OCI-LY1 (cell line): Measurements from ENCODE around the gene PRUNE2.

Experiments used
- H2AFZ ChIP-seq: fragments of 200-600 bp; sonication (generic), shearing (Covaris generic); 2 replicates; pipeline ENCODE4 v1.6.0; 2014; ENCODE audit warnings: antibody characterized with exemption, mild to moderate bottlenecking, low read length
- H3F3A ChIP-seq: fragments of 200-600 bp; sonication (generic), shearing (Covaris generic); 2 replicates; pipeline ENCODE4 v1.6.0; 2014; ENCODE audit warnings: mild to moderate bottlenecking, antibody characterized with exemption, low read length, moderate library complexity; ENCODE audit not compliant: insufficient read depth
- H3K27ac ChIP-seq: fragments of 200-600 bp; sonication (generic); 2 replicates; pipeline ENCODE4 v1.5.1; 2014; ENCODE audit warnings: low read length, mixed run types, mild to moderate bottlenecking, low read depth; ENCODE audit not compliant: poor library complexity, severe bottlenecking
- H3K27me3 ChIP-seq: fragments of 200-600 bp; sonication (generic); 2 replicates; pipeline ENCODE4 v1.6.0; 2014; ENCODE audit warnings: antibody characterized with exemption, mild to moderate bottlenecking, low read length, moderate library complexity; ENCODE audit not compliant: insufficient read depth
- H3K36me3 ChIP-seq: fragments of 200-600 bp; sonication (generic); 2 replicates; pipeline ENCODE4 v1.6.1; 2014; ENCODE audit warnings: mild to moderate bottlenecking, antibody characterized with exemption, low read length, moderate library complexity, mixed read lengths; ENCODE audit not compliant: insufficient read depth
- H3K4me1 ChIP-seq: fragments of 200-600 bp; sonication (generic); 2 replicates; pipeline ENCODE4 v1.5.1; 2014; ENCODE audit warnings: mild to moderate bottlenecking, low read length, moderate library complexity; ENCODE audit not compliant: insufficient read depth, severe bottlenecking
- H3K4me2 ChIP-seq: fragments of 200-600 bp; sonication (generic), shearing (Covaris generic); 2 replicates; pipeline ENCODE4 v1.6.1; 2014; ENCODE audit warnings: low read length
- H3K4me3 ChIP-seq: fragments of 200-600 bp; sonication (generic); 2 replicates; pipeline ENCODE4 v1.5.1; 2014; ENCODE audit warnings: low read length, low read depth, mild to moderate bottlenecking, mixed read lengths; ENCODE audit not compliant: poor library complexity, severe bottlenecking
- H3K79me2 ChIP-seq: fragments of 200-600 bp; shearing (Covaris generic); 2 replicates; pipeline ENCODE4 v1.6.1; 2016; ENCODE audit warnings: mixed run types, low read length, mixed read lengths; ENCODE audit not compliant: insufficient read depth
- H3K9ac ChIP-seq: fragments of 200-600 bp; sonication (generic), shearing (Covaris generic); 2 replicates; pipeline ENCODE4 v1.6.1; 2014; ENCODE audit warnings: mild to moderate bottlenecking, low read length, mixed read lengths
- H3K9me2 ChIP-seq: fragments of 200-600 bp; sonication (generic), shearing (Covaris generic); 2 replicates; pipeline ENCODE4 v1.6.1; 2014; ENCODE audit warnings: low read depth, mild to moderate bottlenecking, low read length, mixed read lengths
- H3K9me3 ChIP-seq: fragments of 200-600 bp; shearing (Covaris generic); 2 replicates; pipeline ENCODE4 v1.6.1; 2014; ENCODE audit warnings: low read length, mixed read lengths
- H4K20me1 ChIP-seq: fragments of 200-600 bp; sonication (generic), shearing (Covaris generic); 2 replicates; pipeline ENCODE4 v1.6.0; 2016; ENCODE audit warnings: mild to moderate bottlenecking, low read length; ENCODE audit not compliant: insufficient read depth
- CTCF ChIP-seq: fragments of 200-600 bp; sonication (generic), shearing (Covaris generic); IDR thresholded peaks from 2 replicates; pipeline ENCODE4 v1.5.1; 2017; ENCODE audit warnings: mild to moderate bottlenecking, antibody characterized with exemption, low read length, moderate library complexity, mixed read lengths
- EZH2 ChIP-seq: fragments of 200-600 bp; sonication (generic), shearing (Covaris generic); IDR thresholded peaks from 2 replicates; pipeline ENCODE4 v1.8.0; 2017; ENCODE audit warnings: borderline replicate concordance, mixed run types, mild to moderate bottlenecking, antibody characterized with exemption, low read length, moderate library complexity, mixed read lengths

PRUNE2 gene

GRCh38 chr9:76603931-76604570, 301.9 kb downstream of the PRUNE2 start:
- H3K27me3 ChIP-seq: no peaks in the 10 kb centered on the region
- H3K4me1 ChIP-seq: peaks cover 30% of the 10 kb centered on the region
- H3K79me2 ChIP-seq: no peaks in the 10 kb centered on the region
- no peaks in the 10 kb centered on the region for H3K9me2 ChIP-seq
- TF ChIP-seq EZH2 (no peak), CTCF (no peak)
- H3K4me2 ChIP-seq: no peak overlapping the region
- H3K36me3 ChIP-seq: peaks cover 11% of the 10 kb centered on the region
- H3K9me3 ChIP-seq: no peaks in the 10 kb centered on the region
- H3K9ac ChIP-seq: no peak overlapping the region
- no peaks in the 10 kb centered on the region for H4K20me1 ChIP-seq
- H3F3A ChIP-seq: no peaks in the 10 kb centered on the region
- no peak overlapping the region for H2AFZ ChIP-seq
- H3K27ac ChIP-seq: peak overlapping the region; percentile 5
- H3K4me3 ChIP-seq: no peak overlapping the region

GRCh38 chr9:76603448-76603895, 302.4 kb downstream of the PRUNE2 start:
- peak overlapping the region; percentile 5 for H3K27ac ChIP-seq
- H3K9me2 ChIP-seq: no peaks in the 10 kb centered on the region
- H3K4me2 ChIP-seq: no peak overlapping the region
- no peaks in the 10 kb centered on the region for H4K20me1 ChIP-seq
- TF ChIP-seq CTCF (no peak), EZH2 (no peak)
- no peak overlapping the region for H3K4me3 ChIP-seq
- H3K36me3 ChIP-seq: peaks cover 6% of the 10 kb centered on the region
- H3K4me1 ChIP-seq: peaks cover 30% of the 10 kb centered on the region
- no peaks in the 10 kb centered on the region for H3K79me2 ChIP-seq
- H3K9me3 ChIP-seq: no peaks in the 10 kb centered on the region
- H3K9ac ChIP-seq: no peak overlapping the region
- H2AFZ ChIP-seq: no peak overlapping the region
- no peaks in the 10 kb centered on the region for H3K27me3 ChIP-seq
- H3F3A ChIP-seq: no peaks in the 10 kb centered on the region

GRCh38 chr9:76602199-76602598, 303.7 kb downstream of the PRUNE2 start:
- TF ChIP-seq CTCF (no peak), EZH2 (no peak)
- Histone ChIP-seq H3F3A (no peaks in the 10 kb centered on the region), H3K27me3 (no peaks in the 10 kb centered on the region), H3K36me3 (peaks cover 6% of the 10 kb centered on the region; the same call in 1 of the 2 replicates), H3K4me2 (no peak overlapping the region), H3K9me2 (no peaks in the 10 kb centered on the region), H3K9ac (no peak overlapping the region), H3K9me3 (no peaks in the 10 kb centered on the region), H3K4me1 (peaks cover 25% of the 10 kb centered on the region), H3K4me3 (no peak overlapping the region), H4K20me1 (no peaks in the 10 kb centered on the region), H3K79me2 (no peaks in the 10 kb centered on the region), H3K27ac (no peak overlapping the region), H2AFZ (no peak overlapping the region)
